ENCODE results near the gene DAB2IP.

The DAB2IP gene

DNA sequence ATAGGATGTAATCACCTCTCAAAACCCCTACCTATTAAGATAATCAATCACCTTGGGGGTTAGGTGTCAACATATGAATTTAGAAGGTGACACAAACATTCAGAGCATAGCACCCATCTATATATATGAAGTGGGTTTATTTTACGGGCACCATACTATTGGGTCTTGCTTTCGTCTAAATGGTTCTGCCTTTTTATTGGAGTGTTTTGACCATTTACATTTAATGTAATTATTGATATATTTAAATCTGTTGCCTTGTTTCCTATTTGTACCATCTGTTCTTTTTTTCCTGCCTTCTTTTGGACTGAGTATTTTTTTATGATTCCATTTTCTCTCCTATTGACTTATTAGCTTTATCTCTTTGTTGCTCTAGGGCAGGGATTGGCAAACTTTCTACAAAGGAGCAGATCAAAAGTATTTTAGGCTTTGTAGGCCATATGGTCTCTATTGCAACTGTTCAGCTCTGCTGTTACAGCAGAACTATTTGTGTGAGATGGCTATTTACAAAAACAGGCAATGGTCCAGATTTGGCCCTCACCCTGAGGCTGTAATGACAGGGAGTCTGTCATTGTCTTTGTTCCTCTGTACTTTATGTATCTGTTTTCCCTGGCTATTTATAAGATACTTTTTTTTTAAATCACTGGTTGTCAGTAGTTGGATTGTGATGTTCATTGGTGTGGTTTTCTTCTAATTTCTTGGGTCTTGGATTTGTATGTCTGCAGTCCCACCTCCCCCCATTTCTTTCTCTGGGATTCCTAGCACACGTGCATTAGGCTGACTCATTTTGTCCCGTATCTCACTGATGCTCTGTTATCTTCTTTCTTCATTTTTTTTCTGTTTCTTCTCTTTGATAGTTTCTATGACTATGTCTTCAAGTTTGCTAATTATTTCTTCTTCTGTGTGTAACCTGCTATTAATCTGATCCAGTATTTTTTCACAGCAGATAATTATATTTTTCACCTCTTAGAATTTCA lies 127.1 kb downstream of the DAB2IP start:
- Histone ChIP-seq H3K79me2 (ENCODE audit: low read length) (no peaks in the 10 kb centered on the region), H3K36me3 (replicated peaks; ENCODE audit: low read depth, low read length) (peaks cover 3% of the 10 kb centered on the region), H3K27me3 (ENCODE audit: low read depth, low read length) (no peaks in the 10 kb centered on the region; the same call in 1 of the 2 replicates), H3K4me3 (ENCODE audit: low read length) (no peak overlapping the region), H3K27ac (ENCODE audit: low read length) (no peak overlapping the region), H3K9me3 (ENCODE audit: insufficient read depth, low read length) (peaks cover 9% of the 10 kb centered on the region), H2AFZ (ENCODE audit: low read depth, low read length) (no peak overlapping the region), H3K4me2 (ENCODE audit: low read length) (no peak overlapping the region), H3K9ac (ENCODE audit: low read length) (no peak overlapping the region), H3K4me1 (ENCODE audit: low read length) (peaks cover 30% of the 10 kb centered on the region), H4K20me1 (ENCODE audit: insufficient read depth, low read length) (no peaks in the 10 kb centered on the region)
- TF ChIP-seq EZH2phosphoT487 (IDR thresholded peaks at IDR 0.05; ENCODE audit: low read depth) = no peak
- TF ChIP-seq, protein P1, sequence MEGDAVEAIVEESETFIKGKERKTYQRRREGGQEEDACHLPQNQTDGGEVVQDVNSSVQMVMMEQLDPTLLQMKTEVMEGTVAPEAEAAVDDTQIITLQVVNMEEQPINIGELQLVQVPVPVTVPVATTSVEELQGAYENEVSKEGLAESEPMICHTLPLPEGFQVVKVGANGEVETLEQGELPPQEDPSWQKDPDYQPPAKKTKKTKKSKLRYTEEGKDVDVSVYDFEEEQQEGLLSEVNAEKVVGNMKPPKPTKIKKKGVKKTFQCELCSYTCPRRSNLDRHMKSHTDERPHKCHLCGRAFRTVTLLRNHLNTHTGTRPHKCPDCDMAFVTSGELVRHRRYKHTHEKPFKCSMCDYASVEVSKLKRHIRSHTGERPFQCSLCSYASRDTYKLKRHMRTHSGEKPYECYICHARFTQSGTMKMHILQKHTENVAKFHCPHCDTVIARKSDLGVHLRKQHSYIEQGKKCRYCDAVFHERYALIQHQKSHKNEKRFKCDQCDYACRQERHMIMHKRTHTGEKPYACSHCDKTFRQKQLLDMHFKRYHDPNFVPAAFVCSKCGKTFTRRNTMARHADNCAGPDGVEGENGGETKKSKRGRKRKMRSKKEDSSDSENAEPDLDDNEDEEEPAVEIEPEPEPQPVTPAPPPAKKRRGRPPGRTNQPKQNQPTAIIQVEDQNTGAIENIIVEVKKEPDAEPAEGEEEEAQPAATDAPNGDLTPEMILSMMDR (IDR thresholded peaks at IDR 0.05; ENCODE audit: low read depth, low read length) = no peak

DNA sequence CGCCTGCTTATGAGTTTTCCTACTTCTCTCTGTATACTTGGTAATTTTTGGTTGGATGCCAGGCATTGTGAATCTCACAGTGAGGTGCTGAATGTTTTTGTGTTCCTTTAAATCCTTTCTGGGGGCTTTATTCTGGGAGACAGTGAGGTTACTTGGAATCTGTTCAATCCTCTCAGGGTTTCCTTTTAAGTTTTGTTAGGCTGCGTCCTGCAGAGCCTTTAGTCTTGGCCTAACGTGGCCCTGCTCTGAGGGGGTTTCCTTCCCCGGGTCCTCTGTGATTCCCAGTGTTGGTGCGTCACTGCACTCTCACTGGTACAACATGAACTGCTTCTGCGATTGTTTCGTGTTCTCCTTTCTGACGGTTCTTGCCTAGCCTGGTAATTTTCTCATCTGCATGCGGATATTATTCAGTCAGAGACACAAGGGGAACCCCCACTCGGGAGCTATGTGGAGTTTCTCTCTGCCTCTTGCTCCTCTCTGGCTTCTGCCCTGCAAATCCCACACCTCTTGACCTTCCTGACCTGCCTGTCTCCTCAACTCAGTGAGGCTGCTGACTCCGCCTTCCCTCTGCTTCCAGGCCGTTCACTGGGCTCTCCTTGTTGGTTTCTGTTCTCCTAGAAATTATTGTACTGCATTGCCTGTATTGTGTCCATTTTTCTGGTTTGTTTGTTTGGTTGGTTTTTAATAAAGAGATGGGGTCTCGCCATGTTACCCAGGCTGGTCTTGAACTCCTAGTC lies 128.1 kb downstream of the DAB2IP start:
- Histone ChIP-seq H4K20me1 (ENCODE audit: insufficient read depth, low read length) (no peaks in the 10 kb centered on the region), H3K27ac (ENCODE audit: low read length) (no peak overlapping the region), H3K9me3 (ENCODE audit: insufficient read depth, low read length) (peaks cover 9% of the 10 kb centered on the region), H3K4me1 (ENCODE audit: low read length) (peaks cover 25% of the 10 kb centered on the region), H2AFZ (ENCODE audit: low read depth, low read length) (no peak overlapping the region), H3K27me3 (ENCODE audit: low read depth, low read length) (no peaks in the 10 kb centered on the region; the same call in 1 of the 2 replicates), H3K79me2 (ENCODE audit: low read length) (no peaks in the 10 kb centered on the region), H3K4me3 (ENCODE audit: low read length) (peak overlapping the region; percentile 60), H3K36me3 (replicated peaks; ENCODE audit: low read depth, low read length) (peaks cover 3% of the 10 kb centered on the region), H3K9ac (ENCODE audit: low read length) (peak overlapping the region; percentile 18; the same call in 1 of the 2 replicates), H3K4me2 (ENCODE audit: low read length) (peak overlapping the region; percentile 76)
- TF ChIP-seq, protein P1 (IDR thresholded peaks at IDR 0.05; ENCODE audit: low read depth, low read length) = no peak
- no peak for TF ChIP-seq EZH2phosphoT487 (IDR thresholded peaks at IDR 0.05; ENCODE audit: low read depth)

DNA sequence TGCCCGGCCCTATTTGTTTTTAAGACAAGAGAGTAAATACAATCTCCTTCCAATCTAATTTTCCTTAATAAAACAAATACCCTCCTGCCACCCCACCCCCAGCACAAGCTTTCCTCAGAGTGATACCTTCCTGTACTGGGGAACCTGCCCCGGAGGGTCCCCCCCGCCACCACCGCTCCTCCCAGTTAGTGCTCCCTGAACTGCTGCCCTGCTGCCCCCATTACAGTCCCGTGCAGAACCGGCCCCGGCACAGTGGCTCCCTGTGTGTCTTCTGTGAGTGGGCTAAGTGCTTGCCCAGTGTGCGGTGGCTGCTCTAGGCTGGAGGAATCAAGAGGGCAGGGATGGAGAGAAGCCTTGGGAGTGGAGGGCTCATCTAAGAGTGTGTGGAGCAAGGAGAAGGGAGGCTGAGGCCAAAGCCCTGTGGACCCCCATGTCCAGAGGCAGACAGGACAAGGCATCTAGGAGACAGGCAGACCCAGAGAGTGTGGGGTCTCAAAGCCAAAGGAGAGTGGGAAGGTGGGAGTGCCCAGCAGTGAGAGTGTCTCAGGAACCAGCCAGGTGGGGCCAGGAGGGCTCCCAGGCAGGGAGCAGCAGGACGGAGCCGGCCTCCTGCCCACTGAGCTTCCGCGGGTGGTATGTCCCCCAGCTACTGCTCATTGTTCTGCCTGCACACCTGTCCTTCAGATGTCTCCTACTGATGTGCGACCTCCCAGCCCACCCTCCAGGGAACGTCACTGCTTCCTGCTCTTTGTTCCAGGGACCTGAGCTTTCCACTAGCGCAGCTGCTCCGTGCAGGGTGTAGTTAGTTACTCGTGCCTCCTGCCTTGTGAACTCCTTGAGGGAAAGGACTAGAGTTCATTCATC lies 129.0 kb downstream of the DAB2IP start:
- Histone ChIP-seq H3K79me2 (ENCODE audit: low read length) (no peaks in the 10 kb centered on the region), H3K4me2 (ENCODE audit: low read length) (peak overlapping the region; percentile 76), H3K27ac (ENCODE audit: low read length) (no peak overlapping the region), H3K36me3 (replicated peaks; ENCODE audit: low read depth, low read length) (peaks cover 3% of the 10 kb centered on the region), H4K20me1 (ENCODE audit: insufficient read depth, low read length) (no peaks in the 10 kb centered on the region), H2AFZ (ENCODE audit: low read depth, low read length) (no peak overlapping the region), H3K27me3 (ENCODE audit: low read depth, low read length) (no peaks in the 10 kb centered on the region; the same call in 1 of the 2 replicates), H3K9me3 (ENCODE audit: insufficient read depth, low read length) (peaks cover 9% of the 10 kb centered on the region), H3K4me1 (ENCODE audit: low read length) (peaks cover 17% of the 10 kb centered on the region), H3K4me3 (ENCODE audit: low read length) (peak overlapping the region; percentile 60; the same call in 1 of the 2 replicates), H3K9ac (ENCODE audit: low read length) (no peak overlapping the region)
- TF ChIP-seq, protein P1 (IDR thresholded peaks at IDR 0.05; ENCODE audit: low read depth, low read length) = no peak
- no peak for TF ChIP-seq EZH2phosphoT487 (IDR thresholded peaks at IDR 0.05; ENCODE audit: low read depth)

Measured in OCI-LY3 (cell line).